NCI-H1694 (cell line): Measurements from ENCODE around the gene MRC1.

Experiments
- DNase-seq: peaks from one replicate; lab custom pipeline; 2025; lab: John Stamatoyannopoulos, UW

MRC1 gene

DNA sequence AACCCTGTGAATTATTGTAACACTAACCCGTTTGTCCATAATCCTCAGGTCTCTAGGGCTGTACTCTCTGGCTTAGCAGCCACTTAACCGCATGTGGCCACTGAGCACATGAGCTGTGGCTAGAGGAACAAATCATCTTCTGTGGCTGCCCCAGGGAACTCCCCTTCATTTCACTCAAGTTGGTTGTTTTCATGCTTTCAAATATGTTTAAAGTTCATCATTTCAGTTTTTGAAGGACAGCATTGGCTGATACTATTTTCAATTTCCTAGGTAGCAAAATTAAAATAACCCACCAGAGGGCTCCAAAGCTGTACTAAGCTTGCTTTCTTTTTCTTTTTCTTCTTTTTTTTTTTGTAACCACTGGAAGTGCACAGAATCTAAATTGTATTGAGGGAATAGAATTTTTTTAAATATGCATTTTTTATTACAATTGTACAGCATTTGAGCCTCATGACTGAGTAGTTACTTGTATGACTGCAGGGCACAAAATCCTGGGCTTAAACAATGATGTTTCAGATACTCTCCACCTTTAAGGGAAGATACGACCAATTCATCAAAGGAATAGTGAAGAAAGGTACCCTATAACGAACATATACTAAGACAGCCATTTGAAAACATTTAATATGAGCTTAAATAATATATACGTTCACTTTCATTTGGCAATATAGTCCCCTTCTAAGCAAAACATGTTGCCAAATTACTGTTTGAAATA lies 38.6 kb downstream of the MRC1 start:
- DNase-seq = peak; percentile 20

DNA sequence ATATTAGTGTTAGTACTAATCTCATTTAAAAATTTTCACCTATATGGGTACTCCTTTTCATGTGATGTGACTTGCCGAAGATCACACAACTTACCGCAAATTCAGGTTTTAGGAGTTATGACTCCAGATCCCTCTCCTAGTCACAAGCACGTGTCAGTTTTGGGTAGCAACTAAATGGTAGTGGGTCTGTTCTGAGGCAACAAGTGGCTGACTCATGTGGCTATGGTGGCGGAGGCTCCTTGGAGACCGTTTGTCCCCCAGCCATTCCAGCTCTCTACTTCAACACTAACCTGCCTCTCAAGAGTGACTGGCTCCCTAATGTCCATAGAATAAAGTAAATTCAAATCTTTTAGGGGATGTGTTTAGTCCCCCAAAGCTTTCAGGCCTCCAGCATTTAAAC lies 39.5 kb downstream of the MRC1 start:
- no peak for DNase-seq

- DNase-seq = no peak
Measured at GRCh38 chr10:17850501-17850900, 41.4 kb downstream of the MRC1 start.

DNA sequence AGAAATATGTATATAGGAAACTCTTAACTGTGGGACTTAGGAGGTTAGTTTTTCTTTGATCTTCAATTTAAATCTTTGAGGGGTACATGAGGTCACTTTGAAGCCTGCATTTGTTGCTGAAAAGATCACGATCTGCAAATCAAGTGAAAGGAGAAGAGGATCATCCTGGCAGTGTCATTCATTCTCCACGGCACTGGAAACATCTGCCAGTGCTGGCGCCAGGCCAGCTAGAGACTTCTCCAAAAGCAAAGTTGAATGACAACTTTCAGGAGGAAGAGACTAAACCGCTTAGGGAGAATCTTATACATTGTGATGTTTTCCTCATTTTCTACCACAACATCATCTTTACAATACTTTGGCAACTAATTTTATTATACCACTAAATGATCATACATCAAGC lies 42.5 kb downstream of the MRC1 start:
- DNase-seq = no peak

DNA sequence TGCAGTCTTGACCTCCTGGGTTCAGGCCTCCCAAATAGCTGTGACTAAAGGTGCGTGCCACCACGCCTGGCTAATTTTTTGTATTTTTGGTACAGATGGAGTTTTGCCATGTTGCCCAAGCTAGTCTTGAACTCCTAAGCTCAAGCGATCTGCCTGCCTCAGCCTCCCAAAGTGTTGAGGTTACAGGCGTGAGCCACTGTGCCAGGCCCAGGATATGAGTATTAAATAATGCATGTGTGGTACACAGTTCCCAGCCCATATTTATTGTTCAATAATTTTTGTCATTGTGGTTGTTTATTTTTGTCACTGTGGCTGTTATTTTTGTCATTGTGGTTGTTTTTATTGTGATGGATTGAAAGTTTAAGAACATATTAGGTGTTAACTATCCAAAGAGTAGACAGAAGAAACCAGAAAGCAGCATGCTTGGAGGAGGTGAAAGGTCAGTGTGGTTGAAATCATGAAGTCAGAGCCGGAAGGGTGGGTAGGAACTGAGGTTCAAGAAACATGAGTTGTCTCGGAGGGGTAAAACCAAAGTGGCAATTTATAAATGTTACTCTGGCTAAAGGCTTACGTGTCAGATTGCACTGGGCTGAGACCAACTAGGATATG lies 45.0 kb downstream of the MRC1 start:
- no peak for DNase-seq

DNA sequence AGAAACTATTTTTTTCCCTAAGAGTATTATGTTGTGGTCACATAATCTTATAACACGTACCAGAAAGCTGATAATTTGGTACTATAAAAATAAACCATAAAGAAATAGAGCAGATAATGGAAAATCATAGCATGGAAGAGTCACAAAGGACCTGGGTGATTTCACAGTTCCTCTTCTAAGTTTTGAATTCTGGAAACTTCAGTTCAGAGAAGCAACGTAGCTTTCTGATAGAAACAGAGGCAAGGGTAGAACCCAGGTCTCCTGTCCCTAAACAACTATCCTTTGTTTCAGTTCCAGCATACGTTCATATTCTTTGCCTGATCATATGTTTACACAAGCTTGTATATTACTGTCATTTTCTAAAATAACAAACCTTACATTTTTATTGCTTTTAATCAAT lies 47.9 kb downstream of the MRC1 start:
- DNase-seq = no peak

- DNase-seq = no peak
Measured at GRCh38 chr10:17859492-17860156, 50.5 kb downstream of the MRC1 start.

GRCh38 chr10:17861760-17862159 lies 52.6 kb downstream of the MRC1 start:
- DNase-seq = no peak

DNA sequence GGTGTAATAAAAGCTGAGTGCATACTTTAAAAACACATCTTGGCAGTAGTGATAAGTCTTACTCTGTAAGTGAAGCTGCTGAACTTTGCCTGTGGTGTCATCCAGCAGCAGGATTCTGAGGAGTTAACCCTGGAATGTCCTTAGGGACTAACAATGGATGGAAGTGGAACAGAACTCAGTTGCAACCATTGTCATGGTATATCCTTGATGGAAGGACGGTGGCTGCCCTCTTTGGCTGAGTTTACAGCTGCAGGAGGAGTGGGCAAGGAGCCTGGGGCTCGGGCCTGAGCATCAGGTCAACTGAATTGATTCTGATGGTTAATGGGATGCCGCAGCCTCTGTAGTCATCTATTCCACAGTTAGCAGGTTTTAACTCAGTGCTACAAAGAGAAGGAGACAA lies 56.2 kb downstream of the MRC1 start:
- no peak for DNase-seq

DNA sequence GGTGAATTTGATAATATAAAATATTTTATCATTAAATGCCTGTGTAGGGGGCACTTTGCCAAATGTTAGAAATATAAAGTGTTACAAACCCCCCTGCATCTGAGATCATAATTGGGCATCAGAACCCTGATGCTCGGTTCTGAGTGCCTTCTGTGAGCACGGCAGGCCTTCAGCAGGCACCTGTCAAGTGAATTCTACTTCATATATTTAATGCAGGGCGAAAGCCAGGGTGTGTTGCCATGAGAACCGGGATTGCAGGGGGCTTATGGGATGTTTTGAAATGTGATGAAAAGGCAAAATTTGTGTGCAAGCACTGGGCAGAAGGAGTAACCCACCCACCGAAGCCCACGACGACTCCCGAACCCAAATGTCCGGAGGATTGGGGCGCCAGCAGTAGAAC lies 57.2 kb downstream of the MRC1 start:
- no peak for DNase-seq

DNA sequence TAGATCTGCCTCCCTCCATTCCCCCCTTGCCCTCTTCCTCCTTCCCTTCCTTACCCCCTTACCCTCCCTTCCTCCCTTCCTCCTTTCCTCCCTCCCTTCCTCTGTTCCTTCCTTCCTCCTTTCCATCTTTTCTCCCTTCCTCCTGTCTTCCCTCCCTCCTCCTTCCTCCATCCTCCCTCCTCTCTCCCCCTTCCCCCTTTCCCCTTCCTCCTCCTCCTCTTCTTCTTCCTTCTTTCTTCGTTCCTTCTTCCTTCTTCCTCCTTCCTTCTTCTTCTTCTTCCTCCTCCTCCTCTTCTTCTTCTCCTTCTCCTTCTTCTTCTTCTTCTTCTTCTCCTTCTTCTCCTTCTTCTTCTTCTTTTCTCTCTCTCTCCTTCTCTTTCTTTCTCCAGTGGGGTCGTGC lies 57.9 kb downstream of the MRC1 start:
- no peak for DNase-seq

DNA sequence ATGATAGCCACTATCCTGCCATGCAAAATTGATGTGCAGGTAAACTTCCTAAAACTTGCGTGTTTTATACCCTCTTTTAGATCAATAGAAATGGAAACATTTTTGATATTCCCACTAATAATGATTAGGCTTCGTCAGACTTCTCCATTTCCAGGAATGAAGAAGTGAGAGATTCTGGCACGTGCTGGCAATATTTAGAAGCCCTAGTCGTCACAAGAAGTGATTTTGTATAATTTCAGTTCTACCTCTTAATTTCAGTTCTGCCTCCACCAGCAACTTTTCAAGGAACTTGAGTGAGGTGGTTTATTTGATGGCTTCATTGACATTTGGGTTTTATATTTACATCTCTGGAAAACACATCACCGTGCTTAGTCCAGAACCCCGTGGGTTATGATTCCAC lies 61.9 kb downstream of the MRC1 start:
- no peak for DNase-seq

GRCh38 chr10:17872191-17873091 lies 63.3 kb downstream of the MRC1 start:
- DNase-seq = peak; percentile 35

GRCh38 chr10:17873946-17874345 lies 64.8 kb downstream of the MRC1 start:
- no peak for DNase-seq

DNA sequence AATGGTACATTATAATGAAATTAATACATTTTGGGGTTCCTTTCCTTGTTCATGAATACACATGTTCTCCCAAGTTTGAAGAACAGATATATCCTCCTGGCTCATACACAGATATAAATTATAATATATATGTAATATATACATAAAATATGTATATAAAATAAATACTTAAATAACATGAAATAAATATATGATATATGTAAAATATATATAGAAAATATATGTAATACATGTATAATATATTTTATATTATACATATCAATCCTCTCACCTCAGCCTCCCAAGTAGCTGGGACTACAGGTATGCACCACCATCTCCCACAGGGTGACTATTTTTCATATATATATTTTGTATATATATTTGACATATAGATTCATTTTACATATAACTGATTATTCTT lies 68.0 kb downstream of the MRC1 start:
- no peak for DNase-seq

- no peak for DNase-seq
Measured at GRCh38 chr10:17878896-17879295, 69.7 kb downstream of the MRC1 start.

DNA sequence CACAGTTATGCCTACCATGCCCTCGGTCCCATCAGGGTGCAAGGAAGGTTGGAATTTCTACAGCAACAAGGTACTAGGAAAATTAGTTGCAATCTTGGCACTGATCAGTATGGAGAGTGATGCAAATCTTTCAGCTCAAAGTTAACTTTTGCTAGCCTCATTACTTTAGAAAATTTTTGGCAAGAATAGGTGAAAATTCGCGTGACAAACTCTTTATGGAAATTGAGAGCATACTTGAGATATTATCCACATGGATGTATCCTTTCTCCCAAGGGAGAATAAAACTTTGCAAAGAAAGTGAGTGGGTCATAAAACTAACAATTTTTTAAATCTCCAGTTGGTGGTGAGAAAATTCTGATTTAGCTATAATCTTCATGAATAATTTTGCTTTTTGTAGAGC lies 71.5 kb downstream of the MRC1 start:
- no peak for DNase-seq

GRCh38 chr10:17882557-17882956 lies 73.4 kb downstream of the MRC1 start:
- DNase-seq = no peak

DNA sequence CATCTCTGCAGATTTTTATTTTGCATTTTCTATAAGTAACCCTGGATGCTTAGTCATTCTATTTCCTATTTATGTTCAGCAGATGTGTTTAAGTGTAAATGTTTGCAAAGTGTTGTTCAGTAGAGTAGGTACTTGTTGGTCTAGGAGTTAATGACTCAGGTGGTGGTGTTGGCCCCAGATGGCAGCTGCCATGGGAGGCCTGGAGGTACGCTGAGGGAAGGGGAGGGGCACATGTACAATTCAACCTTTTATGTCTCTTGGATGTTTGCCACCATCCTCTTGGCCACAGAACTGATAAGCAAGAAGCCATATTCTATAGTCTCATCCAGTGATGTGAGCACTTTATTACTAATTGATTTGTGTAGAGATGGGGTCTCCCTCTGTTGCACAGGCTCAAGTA lies 74.5 kb downstream of the MRC1 start:
- no peak for DNase-seq

- DNase-seq = no peak
Measured at GRCh38 chr10:17888189-17888588, 79.0 kb downstream of the MRC1 start.

DNA sequence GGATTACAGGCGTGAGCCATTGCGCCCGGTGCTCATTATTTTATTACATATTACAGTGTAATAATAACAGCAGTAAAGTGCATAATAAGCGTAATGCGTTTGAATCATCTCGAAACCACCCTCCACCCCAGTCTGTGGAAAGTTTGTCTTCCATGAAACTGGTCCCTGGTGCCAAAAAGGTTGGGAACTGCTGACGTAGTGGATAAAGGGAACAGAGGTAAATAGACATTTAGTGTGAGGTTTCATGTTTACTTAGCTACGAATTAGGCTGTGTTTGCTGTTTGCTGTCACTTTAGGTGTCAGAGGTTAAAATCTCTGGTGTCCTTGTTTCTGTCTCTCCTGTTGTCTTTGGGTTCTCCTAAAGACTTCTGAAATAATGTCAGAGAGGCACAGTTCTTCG lies 82.3 kb downstream of the MRC1 start:
- no peak for DNase-seq

DNA sequence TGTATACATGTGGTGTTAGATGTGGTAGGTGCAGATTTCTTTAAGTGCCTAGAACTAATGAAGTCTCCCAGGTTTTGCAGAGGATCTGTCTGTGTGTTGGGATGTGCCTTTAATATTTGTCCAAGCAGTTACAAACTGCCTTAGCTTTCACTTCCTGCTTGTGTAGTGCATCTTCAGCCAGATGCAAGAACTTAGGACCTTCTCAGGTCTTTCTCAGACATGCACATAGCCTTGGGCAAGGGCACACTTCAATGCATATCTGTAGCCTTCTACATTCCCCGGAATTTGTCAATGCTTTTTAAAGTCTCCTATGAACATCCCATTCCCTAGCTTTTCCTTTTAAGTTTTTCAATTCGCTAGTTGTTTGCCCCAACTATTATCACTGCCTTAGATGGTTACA lies 95.4 kb downstream of the MRC1 start:
- no peak for DNase-seq

GRCh38 chr10:17905491-17905890 lies 96.3 kb downstream of the MRC1 start:
- DNase-seq = no peak
